Stimulated activated CD4-positive, alpha-beta T cell treated with anti-CD3 and anti-CD28 coated beads, TNF-alpha, amount 100 ng/mL, for 24 hours (primary cell): ENCODE measurements around the gene COL9A2.

Experiments used
- DNase-seq, 3 experiments: peaks; one replicate each; pipeline ENCODE4 v3.0.0-alpha.2; 2020; ENCODE audit warnings: low read depth in 3 of 3

COL9A2 gene

DNA sequence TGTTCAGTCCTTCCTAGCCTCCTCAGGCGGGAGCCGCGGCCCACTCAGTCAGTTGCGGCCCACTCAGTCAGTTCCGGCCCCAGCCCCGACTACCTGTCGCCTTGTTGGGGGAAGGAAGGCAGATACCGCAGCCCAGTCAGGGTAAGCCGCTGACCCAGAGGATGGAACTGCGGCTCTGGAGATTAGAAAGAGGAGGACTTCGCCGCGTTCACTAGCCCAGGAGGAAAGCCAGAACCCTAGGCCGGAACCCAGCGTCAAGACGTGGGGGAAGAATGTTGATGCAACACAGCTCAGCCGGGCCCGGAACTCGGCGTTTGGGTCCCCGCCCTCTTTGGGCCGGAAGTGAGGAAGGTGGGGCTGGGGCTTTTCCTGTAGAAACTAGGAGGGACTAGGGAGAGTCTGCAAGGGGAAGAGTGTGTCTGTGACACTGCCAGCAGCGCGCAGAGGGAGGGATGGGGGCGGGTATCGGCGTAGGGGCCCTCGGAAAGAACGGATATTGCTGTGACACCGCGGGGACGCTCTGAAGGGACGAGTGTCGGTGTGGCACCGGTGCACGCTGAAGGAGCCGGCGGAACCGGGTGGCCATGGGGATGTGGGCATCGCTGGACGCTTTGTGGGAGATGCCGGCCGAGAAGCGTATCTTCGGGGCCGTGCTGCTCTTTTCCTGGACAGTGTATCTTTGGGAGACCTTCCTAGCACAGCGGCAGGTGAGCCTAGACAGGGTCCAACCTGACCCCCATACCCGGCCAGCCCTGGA, 59.2 kb downstream of the COL9A2 start, which contains the start of gene ZMPSTE24:
Gene ZMPSTE24 (plus strand): TSS at position 549 of the 757 bp plus-strand sequence. CDS start 36 bp downstream, at position 585.
- peak; percentile 89 to 96 (median 95) for DNase-seq

DNA sequence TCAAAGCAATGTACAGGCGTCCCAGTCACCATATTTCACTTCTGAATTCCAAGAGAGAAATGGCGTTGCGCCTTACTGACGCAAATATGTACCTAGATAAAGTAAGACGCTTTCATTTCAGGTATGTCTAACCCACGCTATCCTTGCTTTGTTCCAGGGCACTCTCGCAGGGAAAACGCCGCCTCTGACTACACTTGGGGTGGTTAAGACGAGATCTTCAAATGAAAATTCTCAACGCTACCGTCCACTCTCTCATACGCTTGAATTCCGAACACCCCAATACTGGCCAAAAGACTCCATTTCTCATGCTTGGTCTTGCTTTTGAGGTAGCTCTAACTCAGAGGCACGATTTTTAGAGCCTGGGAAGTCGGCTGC, 59.8 kb downstream of the COL9A2 start:
- DNase-seq = no peak

DNA sequence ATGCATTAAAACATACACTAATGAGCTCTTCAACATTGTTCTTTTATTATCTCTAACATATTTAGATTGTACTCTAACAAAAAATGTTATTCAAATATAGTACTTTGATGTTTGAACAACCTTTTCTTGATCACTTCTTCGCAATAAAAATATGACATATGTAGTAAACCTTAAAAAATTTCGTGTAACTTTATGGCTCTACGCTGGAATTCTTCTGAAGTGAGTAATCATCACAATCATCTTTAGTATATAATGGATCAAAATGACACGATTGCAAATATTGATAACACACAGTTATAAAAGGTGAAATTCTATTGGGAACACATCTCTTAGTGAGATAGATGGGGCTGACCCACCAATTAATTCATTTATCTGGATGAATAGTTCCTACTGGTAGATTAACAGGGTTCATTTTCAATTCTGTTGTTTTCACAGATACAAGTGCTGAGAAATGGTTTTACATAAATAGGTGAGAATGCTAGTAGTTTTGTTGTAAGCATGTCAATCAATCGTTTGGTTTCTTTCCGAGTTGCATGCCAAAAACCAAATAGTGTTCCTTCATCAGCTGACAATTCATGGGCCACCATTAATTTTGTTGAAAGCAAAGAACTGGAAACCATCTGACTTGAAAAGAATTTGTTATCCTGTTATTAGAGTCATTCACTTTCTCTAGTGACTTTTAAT, 60.5 kb downstream of the COL9A2 start:
- DNase-seq = no peak

DNA sequence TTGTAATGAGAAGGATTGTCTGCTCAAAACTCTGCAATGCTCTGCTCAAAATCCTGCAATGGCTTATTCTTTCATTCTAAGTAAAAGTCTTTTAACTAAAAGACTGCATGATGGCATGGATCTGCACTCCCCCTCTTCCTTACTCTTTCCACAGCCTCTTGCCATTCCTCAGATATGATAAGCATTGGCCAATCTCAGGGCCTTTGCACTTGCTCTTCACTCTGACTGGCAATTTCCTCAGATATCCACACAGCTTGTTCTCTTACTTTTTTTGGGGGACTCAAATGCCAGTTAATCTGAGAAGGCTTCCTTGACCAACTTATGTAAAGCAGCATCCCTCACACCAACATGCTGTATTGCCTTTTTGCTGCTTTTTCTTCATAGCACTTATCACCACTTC, 61.9 kb downstream of the COL9A2 start:
- no peak for DNase-seq

DNA sequence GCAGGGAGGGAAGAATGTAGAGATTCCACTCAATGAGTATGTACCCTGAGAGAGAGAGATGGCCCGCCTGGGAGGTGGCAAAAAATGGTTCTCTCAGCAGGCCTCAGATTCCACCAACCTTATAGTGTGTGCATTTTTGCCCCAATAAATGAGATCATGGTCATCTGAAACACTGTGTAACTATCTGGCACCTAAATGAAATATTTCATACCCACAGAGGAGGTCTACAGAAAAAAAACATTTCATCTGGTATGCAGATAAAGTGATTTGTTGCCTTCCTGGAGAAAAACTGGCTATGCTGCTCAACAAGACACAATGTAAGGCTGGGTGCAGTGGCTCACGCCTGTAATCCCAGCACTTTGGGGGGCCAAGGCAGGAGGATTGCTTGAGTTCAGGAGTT, 64.5 kb downstream of the COL9A2 start:
- no peak for DNase-seq

DNA sequence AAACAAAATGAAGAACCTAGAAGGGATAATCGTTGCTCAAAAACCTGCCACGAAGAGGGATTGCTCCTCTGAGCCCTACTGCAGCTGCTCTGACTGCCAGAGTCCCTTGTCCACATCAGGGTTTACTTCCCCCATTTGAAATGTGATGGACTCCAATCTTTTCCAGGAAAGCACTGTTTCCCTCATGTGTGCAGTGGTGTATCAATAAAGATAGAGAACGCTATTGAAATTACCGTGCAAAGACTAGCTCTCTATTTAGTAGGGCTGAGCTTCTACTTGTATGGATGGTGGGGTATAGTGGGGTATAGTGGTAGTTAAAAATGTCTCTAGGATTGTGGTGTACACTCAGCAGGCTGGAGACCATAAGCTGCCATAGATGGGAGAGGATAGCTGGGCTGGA, 65.6 kb downstream of the COL9A2 start:
- no peak for DNase-seq
